ENCODE results near the gene PPP2R2D. TPM values are rescaled to one million over a fixed set of nuclear protein-coding genes. Genes with fewer than 3 reads are reported as not detected.
A peak's percentile ranks its signal among the peaks of the same experiment; 100 is the strongest.

Gene PPP2R2D
- polyA plus RNA-seq, 1 of the 3 experiments (the other 2 are of a cell fraction) = 25.1 TPM

DNA sequence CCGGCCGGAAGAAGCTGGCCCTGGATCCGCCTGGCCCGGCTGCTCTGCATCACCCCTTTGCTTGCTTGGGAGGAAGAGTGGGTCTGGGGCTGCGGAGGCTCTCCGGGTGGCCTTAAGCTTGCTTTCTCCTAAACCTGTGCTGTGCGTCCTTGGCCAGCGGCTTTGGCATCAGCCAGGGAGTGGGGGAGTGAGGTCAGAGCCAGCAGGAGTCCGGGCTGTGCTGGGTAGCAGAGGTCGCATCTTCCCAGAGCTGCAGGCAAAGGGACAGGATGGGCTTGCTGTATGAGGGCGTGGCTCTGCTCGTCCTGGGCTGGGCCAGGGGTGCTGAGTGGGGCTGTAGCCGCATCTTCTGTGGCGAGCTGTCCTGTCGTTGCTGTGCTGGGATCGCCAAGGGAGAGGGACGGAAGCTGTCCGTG, 59.8 kb downstream of the PPP2R2D start:
- Histone ChIP-seq H2AFZ (ENCODE audit: low read depth) (no peak overlapping the region), H3K36me3 (replicated peaks in 1 of 2; ENCODE audit: control insufficient read depth in 1 of 2, insufficient read depth in 2 of 2, low read length in 1 of 2) (peaks cover 3 to 19% of the 10 kb centered on the region in 2 experiments), H4K20me1 (ENCODE audit: insufficient read depth) (no peaks in the 10 kb centered on the region), H3K27ac (ENCODE audit: low read depth in 2 of 2, low read length in 1 of 2) (peak overlapping the region in 1 of 2 experiments; percentile 98; a peak in 1 of 4 replicates), H3K9me3 (no peaks in the 10 kb centered on the region), H3K4me1 (ENCODE audit: control insufficient read depth in 1 of 2, insufficient read depth in 2 of 2, low read depth in 1 of 2, low read length in 1 of 2) (peaks cover 7 to 27% of the 10 kb centered on the region in 2 experiments; a peak in 2 of 4 replicates), H3K4me3 (ENCODE audit: low read depth in 2 of 2, low read length in 1 of 2) (no peak overlapping the region), H3K79me2 (ENCODE audit: insufficient read depth) (0 out of 2 replicates have a peak, but pooled peaks cover 2% of the 10 kb centered on the region), H3K9ac (no peak overlapping the region), H3K27me3 (ENCODE audit: insufficient read depth) (no peaks in the 10 kb centered on the region), H3F3A (replicated peaks; ENCODE audit: insufficient read depth) (peaks cover 17% of the 10 kb centered on the region), H3K9me2 (no peaks in the 10 kb centered on the region), H3K4me2 (no peak overlapping the region)
- 97% methylated on average over 12 of the region's 18 CpGs for WGBS (ENCODE audit: low lambda C conversion rate)
- DNase-seq = no peak
- CTCF ChIA-PET = interaction anchor here (0.8 to 3.3 kb wide), 5 partner anchors 11 to 182 kb away, joined by 3 to 21 read pairs (median 7); no protein-coding TSS in a partner anchor
- TF ChIP-seq, protein P1, sequence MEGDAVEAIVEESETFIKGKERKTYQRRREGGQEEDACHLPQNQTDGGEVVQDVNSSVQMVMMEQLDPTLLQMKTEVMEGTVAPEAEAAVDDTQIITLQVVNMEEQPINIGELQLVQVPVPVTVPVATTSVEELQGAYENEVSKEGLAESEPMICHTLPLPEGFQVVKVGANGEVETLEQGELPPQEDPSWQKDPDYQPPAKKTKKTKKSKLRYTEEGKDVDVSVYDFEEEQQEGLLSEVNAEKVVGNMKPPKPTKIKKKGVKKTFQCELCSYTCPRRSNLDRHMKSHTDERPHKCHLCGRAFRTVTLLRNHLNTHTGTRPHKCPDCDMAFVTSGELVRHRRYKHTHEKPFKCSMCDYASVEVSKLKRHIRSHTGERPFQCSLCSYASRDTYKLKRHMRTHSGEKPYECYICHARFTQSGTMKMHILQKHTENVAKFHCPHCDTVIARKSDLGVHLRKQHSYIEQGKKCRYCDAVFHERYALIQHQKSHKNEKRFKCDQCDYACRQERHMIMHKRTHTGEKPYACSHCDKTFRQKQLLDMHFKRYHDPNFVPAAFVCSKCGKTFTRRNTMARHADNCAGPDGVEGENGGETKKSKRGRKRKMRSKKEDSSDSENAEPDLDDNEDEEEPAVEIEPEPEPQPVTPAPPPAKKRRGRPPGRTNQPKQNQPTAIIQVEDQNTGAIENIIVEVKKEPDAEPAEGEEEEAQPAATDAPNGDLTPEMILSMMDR (IDR thresholded peaks at IDR 0.05) = no peak
- no peak for TF ChIP-seq JUND (IDR thresholded peaks at IDR 0.05)
- no peak for TF ChIP-seq NFIC (IDR thresholded peaks at IDR 0.05; ENCODE audit: borderline replicate concordance)
- TF ChIP-seq, protein P2, sequence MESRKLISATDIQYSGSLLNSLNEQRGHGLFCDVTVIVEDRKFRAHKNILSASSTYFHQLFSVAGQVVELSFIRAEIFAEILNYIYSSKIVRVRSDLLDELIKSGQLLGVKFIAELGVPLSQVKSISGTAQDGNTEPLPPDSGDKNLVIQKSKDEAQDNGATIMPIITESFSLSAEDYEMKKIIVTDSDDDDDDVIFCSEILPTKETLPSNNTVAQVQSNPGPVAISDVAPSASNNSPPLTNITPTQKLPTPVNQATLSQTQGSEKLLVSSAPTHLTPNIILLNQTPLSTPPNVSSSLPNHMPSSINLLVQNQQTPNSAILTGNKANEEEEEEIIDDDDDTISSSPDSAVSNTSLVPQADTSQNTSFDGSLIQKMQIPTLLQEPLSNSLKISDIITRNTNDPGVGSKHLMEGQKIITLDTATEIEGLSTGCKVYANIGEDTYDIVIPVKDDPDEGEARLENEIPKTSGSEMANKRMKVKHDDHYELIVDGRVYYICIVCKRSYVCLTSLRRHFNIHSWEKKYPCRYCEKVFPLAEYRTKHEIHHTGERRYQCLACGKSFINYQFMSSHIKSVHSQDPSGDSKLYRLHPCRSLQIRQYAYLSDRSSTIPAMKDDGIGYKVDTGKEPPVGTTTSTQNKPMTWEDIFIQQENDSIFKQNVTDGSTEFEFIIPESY (IDR thresholded peaks at IDR 0.05; ENCODE audit: borderline replicate concordance, low read depth) = no peak
- TF ChIP-seq RAD21 (IDR thresholded peaks at IDR 0.05; ENCODE audit: low read length) = no peak
- TF ChIP-seq TAF1 (IDR thresholded peaks at IDR 0.05; ENCODE audit: borderline replicate concordance, low read depth, low read length) = no peak
- TF ChIP-seq, protein P3, sequence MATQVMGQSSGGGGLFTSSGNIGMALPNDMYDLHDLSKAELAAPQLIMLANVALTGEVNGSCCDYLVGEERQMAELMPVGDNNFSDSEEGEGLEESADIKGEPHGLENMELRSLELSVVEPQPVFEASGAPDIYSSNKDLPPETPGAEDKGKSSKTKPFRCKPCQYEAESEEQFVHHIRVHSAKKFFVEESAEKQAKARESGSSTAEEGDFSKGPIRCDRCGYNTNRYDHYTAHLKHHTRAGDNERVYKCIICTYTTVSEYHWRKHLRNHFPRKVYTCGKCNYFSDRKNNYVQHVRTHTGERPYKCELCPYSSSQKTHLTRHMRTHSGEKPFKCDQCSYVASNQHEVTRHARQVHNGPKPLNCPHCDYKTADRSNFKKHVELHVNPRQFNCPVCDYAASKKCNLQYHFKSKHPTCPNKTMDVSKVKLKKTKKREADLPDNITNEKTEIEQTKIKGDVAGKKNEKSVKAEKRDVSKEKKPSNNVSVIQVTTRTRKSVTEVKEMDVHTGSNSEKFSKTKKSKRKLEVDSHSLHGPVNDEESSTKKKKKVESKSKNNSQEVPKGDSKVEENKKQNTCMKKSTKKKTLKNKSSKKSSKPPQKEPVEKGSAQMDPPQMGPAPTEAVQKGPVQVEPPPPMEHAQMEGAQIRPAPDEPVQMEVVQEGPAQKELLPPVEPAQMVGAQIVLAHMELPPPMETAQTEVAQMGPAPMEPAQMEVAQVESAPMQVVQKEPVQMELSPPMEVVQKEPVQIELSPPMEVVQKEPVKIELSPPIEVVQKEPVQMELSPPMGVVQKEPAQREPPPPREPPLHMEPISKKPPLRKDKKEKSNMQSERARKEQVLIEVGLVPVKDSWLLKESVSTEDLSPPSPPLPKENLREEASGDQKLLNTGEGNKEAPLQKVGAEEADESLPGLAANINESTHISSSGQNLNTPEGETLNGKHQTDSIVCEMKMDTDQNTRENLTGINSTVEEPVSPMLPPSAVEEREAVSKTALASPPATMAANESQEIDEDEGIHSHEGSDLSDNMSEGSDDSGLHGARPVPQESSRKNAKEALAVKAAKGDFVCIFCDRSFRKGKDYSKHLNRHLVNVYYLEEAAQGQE (IDR thresholded peaks at IDR 0.05; ENCODE audit: low read depth, low read length) = no peak
- no peak for TF ChIP-seq EP300 (IDR thresholded peaks at IDR 0.05; ENCODE audit: borderline replicate concordance in 1 of 2, low read depth in 1 of 2, low read length in 1 of 2)
- TF ChIP-seq GABPA (IDR thresholded peaks at IDR 0.05; ENCODE audit: low read depth) = no peak
- TF ChIP-seq SMC3 (IDR thresholded peaks at IDR 0.05; ENCODE audit: low read depth, low read length) = no peak
- no peak for TF ChIP-seq EZH2phosphoT487 (IDR thresholded peaks at IDR 0.05; ENCODE audit: borderline replicate concordance, low read depth)
- TF ChIP-seq RXRA (IDR thresholded peaks at IDR 0.05; ENCODE audit: borderline replicate concordance, low read depth) = no peak
- TF ChIP-seq, protein P4, sequence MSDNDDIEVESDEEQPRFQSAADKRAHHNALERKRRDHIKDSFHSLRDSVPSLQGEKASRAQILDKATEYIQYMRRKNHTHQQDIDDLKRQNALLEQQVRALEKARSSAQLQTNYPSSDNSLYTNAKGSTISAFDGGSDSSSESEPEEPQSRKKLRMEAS (IDR thresholded peaks at IDR 0.05; ENCODE audit: low read depth) = no peak
- TF ChIP-seq, protein P5, sequence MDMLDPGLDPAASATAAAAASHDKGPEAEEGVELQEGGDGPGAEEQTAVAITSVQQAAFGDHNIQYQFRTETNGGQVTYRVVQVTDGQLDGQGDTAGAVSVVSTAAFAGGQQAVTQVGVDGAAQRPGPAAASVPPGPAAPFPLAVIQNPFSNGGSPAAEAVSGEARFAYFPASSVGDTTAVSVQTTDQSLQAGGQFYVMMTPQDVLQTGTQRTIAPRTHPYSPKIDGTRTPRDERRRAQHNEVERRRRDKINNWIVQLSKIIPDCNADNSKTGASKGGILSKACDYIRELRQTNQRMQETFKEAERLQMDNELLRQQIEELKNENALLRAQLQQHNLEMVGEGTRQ (IDR thresholded peaks at IDR 0.05; ENCODE audit: borderline replicate concordance, low read depth, low read length) = no peak
- no peak for TF ChIP-seq SIN3A (IDR thresholded peaks at IDR 0.05; ENCODE audit: borderline replicate concordance, low read depth, low read length)
- TF ChIP-seq FOXM1 (IDR thresholded peaks at IDR 0.05; ENCODE audit: low read depth) = no peak
- TF ChIP-seq POLR2AphosphoS5 (IDR thresholded peaks at IDR 0.05; ENCODE audit: low read depth, low read length) = no peak
- no peak for TF ChIP-seq ELF1 (IDR thresholded peaks at IDR 0.05)
- TF ChIP-seq, protein P6, sequence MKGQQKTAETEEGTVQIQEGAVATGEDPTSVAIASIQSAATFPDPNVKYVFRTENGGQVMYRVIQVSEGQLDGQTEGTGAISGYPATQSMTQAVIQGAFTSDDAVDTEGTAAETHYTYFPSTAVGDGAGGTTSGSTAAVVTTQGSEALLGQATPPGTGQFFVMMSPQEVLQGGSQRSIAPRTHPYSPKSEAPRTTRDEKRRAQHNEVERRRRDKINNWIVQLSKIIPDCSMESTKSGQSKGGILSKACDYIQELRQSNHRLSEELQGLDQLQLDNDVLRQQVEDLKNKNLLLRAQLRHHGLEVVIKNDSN (IDR thresholded peaks at IDR 0.05; ENCODE audit: borderline replicate concordance, low read depth) = no peak
- POLR2A ChIA-PET = interaction anchor here (1.2 to 1.6 kb wide), 3 partner anchors 13 to 21 kb away, joined by 4 to 5 read pairs (median 5); partner anchors contain the start of gene BNIP3

All from SK-N-SH (cell line).